HEK293 (cell line): ENCODE measurements around the gene DDT.

Experiments
- CTCF ChIA-PET: fragments of 350-600 bp; formaldehyde crosslinking; extraction: SDS; loops from one replicate; lab custom pipeline; 2021; ENCODE audit warnings: antibody characterized with exemption; lab: Yijun Ruan, JAX
- POLR2A ChIA-PET: fragments of 300-600 bp; formaldehyde crosslinking; extraction: SDS; loops from one replicate; lab custom pipeline; 2020; ENCODE audit warnings: antibody characterized with exemption, inconsistent platforms; lab: Yijun Ruan, JAX
- H3K27ac ChIP-seq: fragments of 200-500 bp; sonication (Bioruptor generic); 2 replicates; pipeline ENCODE4 v1.5.1; 2014; ENCODE audit warnings: low read depth, low read length, control low read depth, inconsistent platforms; ENCODE audit errors: extremely low read depth
- H3K36me3 ChIP-seq, 2 experiments: fragments of 200-500 bp in 1 of 2; sonication (Bioruptor generic) in 1 of 2; 1 replicate in 1 of 2; 2 replicates in 1 of 2; pipeline ENCODE4 v1.5.1; 2014 to 2017; ENCODE audit warnings: inconsistent platforms in 2 of 2, low read length in 2 of 2; ENCODE audit not compliant: control insufficient read depth in 2 of 2, insufficient read depth in 1 of 2
- H3K4me1 ChIP-seq: fragments of 200-500 bp; sonication (Bioruptor generic); 2 replicates; pipeline ENCODE4 v1.5.1; 2014; ENCODE audit warnings: mild to moderate bottlenecking, low read length, inconsistent platforms; ENCODE audit not compliant: control insufficient read depth, insufficient read depth
- H3K4me3 ChIP-seq: 2 replicates; pipeline ENCODE4 v1.5.1; 2011; ENCODE audit warnings: low read depth, mild to moderate bottlenecking, control low read depth, low read length, moderate library complexity
- H3K9me3 ChIP-seq: fragments of 200-500 bp; sonication (Bioruptor generic); 2 replicates; pipeline ENCODE4 v1.5.1; 2014; ENCODE audit warnings: low read depth, low read length, inconsistent platforms; ENCODE audit not compliant: control insufficient read depth, insufficient read depth
- BCL11B ChIP-seq: fragments of 450-650 bp; formaldehyde crosslinking; IDR thresholded peaks from 2 replicates; pipeline ENCODE4 v1.5.1; 2016; ENCODE audit warnings: low read depth, missing biosample characterization, missing genetic modification characterization
- EGR2 ChIP-seq: fragments of 450-650 bp; formaldehyde crosslinking; IDR thresholded peaks from 2 replicates; pipeline ENCODE4 v1.5.1; 2016; ENCODE audit warnings: low read depth, missing biosample characterization, missing genetic modification characterization
- HOXC10 ChIP-seq: sonication (generic); formaldehyde crosslinking; IDR thresholded peaks from 2 replicates; pipeline ENCODE4 v1.8.1; 2023; ENCODE audit warnings: mild to moderate bottlenecking, missing genetic modification reagents
- SCRT1 ChIP-seq: fragments of 450-650 bp; formaldehyde crosslinking; IDR thresholded peaks from 2 replicates; pipeline ENCODE4 v1.5.1; 2016; ENCODE audit warnings: missing biosample characterization, missing genetic modification characterization, borderline replicate concordance
- SP3 ChIP-seq: fragments of 450-650 bp; formaldehyde crosslinking; IDR thresholded peaks from 2 replicates; pipeline ENCODE4 v1.5.1; 2016; ENCODE audit warnings: missing biosample characterization, missing genetic modification characterization
- ZBTB17 ChIP-seq: fragments of 450-650 bp; formaldehyde crosslinking; IDR thresholded peaks from 2 replicates; pipeline ENCODE4 v1.5.1; 2016; ENCODE audit warnings: missing biosample characterization, missing genetic modification characterization
- ZNF157 ChIP-seq: fragments of 450-650 bp; formaldehyde crosslinking; IDR thresholded peaks from 2 replicates; pipeline ENCODE4 v1.5.1; 2016; ENCODE audit warnings: missing biosample characterization, missing genetic modification characterization
- ZNF23 ChIP-seq: fragments of 450-650 bp; formaldehyde crosslinking; IDR thresholded peaks from 2 replicates; pipeline ENCODE4 v1.5.1; 2016; ENCODE audit warnings: missing biosample characterization, missing genetic modification characterization, borderline replicate concordance
- ZNF350 ChIP-seq: fragments of 450-650 bp; formaldehyde crosslinking; IDR thresholded peaks from 2 replicates; pipeline ENCODE4 v1.5.0; 2017; ENCODE audit warnings: missing biosample characterization, mild to moderate bottlenecking, missing genetic modification characterization
- ZNF521 ChIP-seq: fragments of 450-650 bp; formaldehyde crosslinking; IDR thresholded peaks from 2 replicates; pipeline ENCODE4 v1.5.1; 2017; ENCODE audit warnings: missing biosample characterization, mild to moderate bottlenecking, missing genetic modification characterization
- TF ChIP-seq, protein P1 (sequence below): fragments of 450-650 bp; formaldehyde crosslinking; IDR thresholded peaks from 2 replicates; pipeline ENCODE4 v1.5.1; 2016; ENCODE audit warnings: missing biosample characterization, missing genetic modification characterization
- TF ChIP-seq, protein P2 (sequence below): sonication (generic); formaldehyde crosslinking; IDR thresholded peaks from 2 replicates; pipeline ENCODE4 v1.8.1; 2022; ENCODE audit warnings: mild to moderate bottlenecking, moderate library complexity, missing genetic modification reagents
- TF ChIP-seq, protein P3 (sequence below): fragments of 450-650 bp; formaldehyde crosslinking; IDR thresholded peaks from 2 replicates; pipeline ENCODE4 v1.5.1; 2016; ENCODE audit warnings: missing biosample characterization, missing genetic modification characterization, low read depth
- TF ChIP-seq, protein P4 (sequence below): fragments of 450-650 bp; formaldehyde crosslinking; IDR thresholded peaks from 2 replicates; pipeline ENCODE4 v1.5.1; 2016; ENCODE audit warnings: missing biosample characterization, missing genetic modification characterization
- TF ChIP-seq, protein P5 (sequence below): fragments of 450-650 bp; formaldehyde crosslinking; optimal IDR thresholded peaks from 2 replicates; pipeline ENCODE3; 2016; ENCODE audit warnings: missing biosample characterization, mild to moderate bottlenecking, missing genetic modification characterization

DDT gene

DNA sequence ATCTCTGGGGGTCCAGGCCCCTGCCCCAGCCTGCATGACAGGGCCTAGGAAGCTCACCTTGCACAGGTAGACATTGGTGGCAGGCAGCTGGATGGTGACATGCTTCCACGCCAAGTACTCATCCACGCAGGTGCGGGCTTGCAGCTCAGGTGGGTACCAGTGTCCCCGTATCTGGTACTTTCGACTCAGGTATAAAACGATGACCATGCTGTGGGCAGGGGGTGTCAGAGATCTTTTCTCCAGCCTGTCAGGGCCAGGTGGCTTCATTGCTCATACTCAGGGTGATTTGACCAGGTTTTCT lies 32.6 kb upstream of the DDT start:
- no peaks in the 10 kb centered on the region for H3K36me3 ChIP-seq
- ChIA-PET CTCF (interaction anchor here (0.7 kb wide), 1 partner anchor 22 kb away, joined by 3 read pairs; no protein-coding TSS in a partner anchor), POLR2A (no interaction called here)

DNA sequence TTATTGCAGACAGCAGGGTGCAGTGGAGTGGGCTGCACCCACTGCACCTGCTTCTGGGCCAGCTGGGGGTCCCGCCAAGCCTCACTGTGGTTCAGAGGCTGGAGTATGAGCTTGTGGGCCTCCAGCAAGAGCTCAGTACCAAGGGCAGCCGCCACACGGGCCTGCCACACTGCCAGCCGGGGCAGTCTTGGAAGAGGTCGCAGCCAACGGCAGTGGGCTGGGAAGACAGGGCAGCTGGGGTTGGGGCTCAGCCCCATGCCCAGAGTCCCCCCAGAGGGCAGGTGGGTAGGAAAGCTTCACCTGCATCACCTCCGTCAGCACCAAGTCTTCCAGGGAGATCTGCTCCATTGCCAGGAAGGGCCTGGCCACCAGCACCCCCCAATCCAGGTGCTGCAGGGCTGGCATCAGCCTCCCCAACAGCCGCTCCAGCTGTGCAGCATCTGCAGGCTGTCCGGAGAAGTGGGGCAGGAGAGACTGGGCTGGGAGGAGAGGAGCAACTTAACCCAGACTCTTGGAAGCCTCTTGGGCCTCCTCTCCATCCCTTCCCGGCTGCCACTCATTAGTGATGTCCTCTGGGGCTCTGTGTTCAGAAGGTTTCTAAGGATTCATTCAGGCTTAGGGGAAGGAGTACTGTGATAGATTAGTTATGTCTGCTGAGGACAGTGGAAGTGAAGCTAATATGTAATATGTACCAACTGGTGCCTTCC lies 32.1 kb upstream of the DDT start:
- Histone ChIP-seq H3K36me3 (no peaks in the 10 kb centered on the region), H3K27ac (no peak overlapping the region), H3K9me3 (no peaks in the 10 kb centered on the region), H3K4me1 (no peaks in the 10 kb centered on the region)
- CTCF ChIA-PET, result interaction anchor here (0.7 kb wide), 1 partner anchor 22 kb away, joined by 3 read pairs; no protein-coding TSS in a partner anchor
- TF ChIP-seq ZBTB17 (tag by site-specific recombination), result peak; percentile 67
- peak; percentile 91; the same call in 1 of the 2 replicates for TF ChIP-seq ZNF23 (tag by site-specific recombination)
- TF ChIP-seq, protein P1, sequence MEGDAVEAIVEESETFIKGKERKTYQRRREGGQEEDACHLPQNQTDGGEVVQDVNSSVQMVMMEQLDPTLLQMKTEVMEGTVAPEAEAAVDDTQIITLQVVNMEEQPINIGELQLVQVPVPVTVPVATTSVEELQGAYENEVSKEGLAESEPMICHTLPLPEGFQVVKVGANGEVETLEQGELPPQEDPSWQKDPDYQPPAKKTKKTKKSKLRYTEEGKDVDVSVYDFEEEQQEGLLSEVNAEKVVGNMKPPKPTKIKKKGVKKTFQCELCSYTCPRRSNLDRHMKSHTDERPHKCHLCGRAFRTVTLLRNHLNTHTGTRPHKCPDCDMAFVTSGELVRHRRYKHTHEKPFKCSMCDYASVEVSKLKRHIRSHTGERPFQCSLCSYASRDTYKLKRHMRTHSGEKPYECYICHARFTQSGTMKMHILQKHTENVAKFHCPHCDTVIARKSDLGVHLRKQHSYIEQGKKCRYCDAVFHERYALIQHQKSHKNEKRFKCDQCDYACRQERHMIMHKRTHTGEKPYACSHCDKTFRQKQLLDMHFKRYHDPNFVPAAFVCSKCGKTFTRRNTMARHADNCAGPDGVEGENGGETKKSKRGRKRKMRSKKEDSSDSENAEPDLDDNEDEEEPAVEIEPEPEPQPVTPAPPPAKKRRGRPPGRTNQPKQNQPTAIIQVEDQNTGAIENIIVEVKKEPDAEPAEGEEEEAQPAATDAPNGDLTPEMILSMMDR (tag by site-specific recombination), result no peak
- TF ChIP-seq, all 188 proteins: peak for 2
- H3K4me3 ChIP-seq, result no peak overlapping the region
- POLR2A ChIA-PET, result no interaction called here

More for the DNA sequence above, 32.6 kb upstream of the DDT start:
- TF ChIP-seq, protein P2, sequence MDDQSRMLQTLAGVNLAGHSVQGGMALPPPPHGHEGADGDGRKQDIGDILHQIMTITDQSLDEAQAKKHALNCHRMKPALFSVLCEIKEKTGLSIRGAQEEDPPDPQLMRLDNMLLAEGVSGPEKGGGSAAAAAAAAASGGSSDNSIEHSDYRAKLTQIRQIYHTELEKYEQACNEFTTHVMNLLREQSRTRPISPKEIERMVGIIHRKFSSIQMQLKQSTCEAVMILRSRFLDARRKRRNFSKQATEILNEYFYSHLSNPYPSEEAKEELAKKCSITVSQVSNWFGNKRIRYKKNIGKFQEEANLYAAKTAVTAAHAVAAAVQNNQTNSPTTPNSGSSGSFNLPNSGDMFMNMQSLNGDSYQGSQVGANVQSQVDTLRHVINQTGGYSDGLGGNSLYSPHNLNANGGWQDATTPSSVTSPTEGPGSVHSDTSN (CRISPR knock-in tag), result no peak
- TF ChIP-seq ZNF350 (tag by site-specific recombination) (no peak), SP3 (no peak), BCL11B (tag by site-specific recombination) (no peak), ZNF521 (tag by site-specific recombination) (no peak), HOXC10 (CRISPR knock-in tag) (no peak), EGR2 (tag by site-specific recombination) (no peak), ZNF157 (tag by site-specific recombination) (no peak), SCRT1 (tag by site-specific recombination) (no peak)
- TF ChIP-seq, protein P3, sequence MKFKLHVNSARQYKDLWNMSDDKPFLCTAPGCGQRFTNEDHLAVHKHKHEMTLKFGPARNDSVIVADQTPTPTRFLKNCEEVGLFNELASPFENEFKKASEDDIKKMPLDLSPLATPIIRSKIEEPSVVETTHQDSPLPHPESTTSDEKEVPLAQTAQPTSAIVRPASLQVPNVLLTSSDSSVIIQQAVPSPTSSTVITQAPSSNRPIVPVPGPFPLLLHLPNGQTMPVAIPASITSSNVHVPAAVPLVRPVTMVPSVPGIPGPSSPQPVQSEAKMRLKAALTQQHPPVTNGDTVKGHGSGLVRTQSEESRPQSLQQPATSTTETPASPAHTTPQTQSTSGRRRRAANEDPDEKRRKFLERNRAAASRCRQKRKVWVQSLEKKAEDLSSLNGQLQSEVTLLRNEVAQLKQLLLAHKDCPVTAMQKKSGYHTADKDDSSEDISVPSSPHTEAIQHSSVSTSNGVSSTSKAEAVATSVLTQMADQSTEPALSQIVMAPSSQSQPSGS (tag by site-specific recombination), result no peak
- TF ChIP-seq, protein P4, sequence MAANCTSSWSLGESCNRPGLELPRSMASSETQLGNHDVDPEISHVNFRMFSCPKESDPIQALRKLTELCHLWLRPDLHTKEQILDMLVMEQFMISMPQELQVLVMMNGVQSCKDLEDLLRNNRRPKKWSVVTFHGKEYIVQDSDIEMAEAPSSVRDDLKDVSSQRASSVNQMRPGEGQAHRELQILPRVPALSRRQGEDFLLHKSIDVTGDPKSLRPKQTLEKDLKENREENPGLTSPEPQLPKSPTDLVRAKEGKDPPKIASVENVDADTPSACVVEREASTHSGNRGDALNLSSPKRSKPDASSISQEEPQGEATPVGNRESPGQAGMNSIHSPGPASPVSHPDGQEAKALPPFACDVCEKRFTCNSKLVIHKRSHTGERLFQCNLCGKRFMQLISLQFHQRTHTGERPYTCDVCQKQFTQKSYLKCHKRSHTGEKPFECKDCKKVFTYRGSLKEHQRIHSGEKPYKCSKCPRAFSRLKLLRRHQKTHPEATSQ, result no peak
- TF ChIP-seq, protein P5, sequence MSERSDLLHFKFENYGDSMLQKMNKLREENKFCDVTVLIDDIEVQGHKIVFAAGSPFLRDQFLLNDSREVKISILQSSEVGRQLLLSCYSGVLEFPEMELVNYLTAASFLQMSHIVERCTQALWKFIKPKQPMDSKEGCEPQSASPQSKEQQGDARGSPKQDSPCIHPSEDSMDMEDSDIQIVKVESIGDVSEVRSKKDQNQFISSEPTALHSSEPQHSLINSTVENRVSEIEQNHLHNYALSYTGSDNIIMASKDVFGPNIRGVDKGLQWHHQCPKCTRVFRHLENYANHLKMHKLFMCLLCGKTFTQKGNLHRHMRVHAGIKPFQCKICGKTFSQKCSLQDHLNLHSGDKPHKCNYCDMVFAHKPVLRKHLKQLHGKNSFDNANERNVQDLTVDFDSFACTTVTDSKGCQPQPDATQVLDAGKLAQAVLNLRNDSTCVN, result no peak
- H3K4me3 ChIP-seq, result no peak overlapping the region
- H3K4me1 ChIP-seq, result no peaks in the 10 kb centered on the region
- no peaks in the 10 kb centered on the region for H3K9me3 ChIP-seq
- no peak overlapping the region for H3K27ac ChIP-seq
